ENCODE results near the gene TMC8. TPM values are rescaled to one million over a fixed set of nuclear protein-coding genes. Genes with fewer than 3 reads are reported as not detected.

Gene TMC8
- total RNA-seq, 1 experiment from 2014 or later, result 0.32 TPM

DNA sequence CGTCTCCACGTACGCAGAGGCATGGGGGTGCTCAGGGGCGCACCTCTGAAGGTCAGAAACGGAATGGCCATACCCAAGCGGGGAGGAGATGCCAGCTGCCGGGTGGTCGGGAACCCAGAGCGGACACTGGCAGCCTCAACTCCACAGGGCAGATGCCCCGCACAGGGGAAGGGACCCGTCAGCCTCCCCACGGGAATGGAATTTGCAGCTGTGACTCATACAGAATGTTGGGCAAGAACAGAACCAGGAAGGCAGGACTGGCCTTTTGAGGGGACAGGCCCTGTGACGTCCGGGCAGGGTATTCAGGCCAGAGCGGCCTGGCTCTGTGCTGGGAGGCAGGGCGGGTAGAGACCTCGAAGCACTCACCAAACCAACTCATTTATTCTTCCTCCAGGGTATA, 48.8 kb downstream of the TMC8 start:
- ChIA-PET POLR2A (ENCODE audit: low non-redundant PET) (no interaction called here), CTCF (no interaction called here)
- DNase-seq (ENCODE audit: low spot score), result no peak
- no TSS peak for BruUV-seq (replicated peaks)
- Histone ChIP-seq H3K9me3 (ENCODE audit: low read depth, low read length, poor library complexity, severe bottlenecking) (no peaks in the 10 kb centered on the region), H3K4me1 (ENCODE audit: insufficient read depth, low read length, poor library complexity, severe bottlenecking) (peaks cover 3% of the 10 kb centered on the region), H3K4me3 (ENCODE audit: low read depth, low read length, poor library complexity, severe bottlenecking) (no peak overlapping the region), H3K27ac (ENCODE audit: low read depth, low read length, poor library complexity, severe bottlenecking) (no peak overlapping the region), H3K27me3 (replicated peaks; ENCODE audit: insufficient read depth, low read depth, low read length, poor library complexity) (no peaks in the 10 kb centered on the region), H3K36me3 (ENCODE audit: insufficient read depth, low read length, poor library complexity, severe bottlenecking) (peaks cover 72% of the 10 kb centered on the region)
- TF ChIP-seq EZH2 (IDR thresholded peaks at IDR 0.05; ENCODE audit: borderline replicate concordance, low read depth, low read length, poor library complexity, severe bottlenecking), result no peak
- TF ChIP-seq, protein P1, sequence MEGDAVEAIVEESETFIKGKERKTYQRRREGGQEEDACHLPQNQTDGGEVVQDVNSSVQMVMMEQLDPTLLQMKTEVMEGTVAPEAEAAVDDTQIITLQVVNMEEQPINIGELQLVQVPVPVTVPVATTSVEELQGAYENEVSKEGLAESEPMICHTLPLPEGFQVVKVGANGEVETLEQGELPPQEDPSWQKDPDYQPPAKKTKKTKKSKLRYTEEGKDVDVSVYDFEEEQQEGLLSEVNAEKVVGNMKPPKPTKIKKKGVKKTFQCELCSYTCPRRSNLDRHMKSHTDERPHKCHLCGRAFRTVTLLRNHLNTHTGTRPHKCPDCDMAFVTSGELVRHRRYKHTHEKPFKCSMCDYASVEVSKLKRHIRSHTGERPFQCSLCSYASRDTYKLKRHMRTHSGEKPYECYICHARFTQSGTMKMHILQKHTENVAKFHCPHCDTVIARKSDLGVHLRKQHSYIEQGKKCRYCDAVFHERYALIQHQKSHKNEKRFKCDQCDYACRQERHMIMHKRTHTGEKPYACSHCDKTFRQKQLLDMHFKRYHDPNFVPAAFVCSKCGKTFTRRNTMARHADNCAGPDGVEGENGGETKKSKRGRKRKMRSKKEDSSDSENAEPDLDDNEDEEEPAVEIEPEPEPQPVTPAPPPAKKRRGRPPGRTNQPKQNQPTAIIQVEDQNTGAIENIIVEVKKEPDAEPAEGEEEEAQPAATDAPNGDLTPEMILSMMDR (conservative IDR thresholded peaks at IDR 0.05; ENCODE audit: low read depth, low read length), result no peak
- intact Hi-C loops (cut with micrococcal nuclease; ENCODE audit: unreplicated experiment), result no loop called here

DNA sequence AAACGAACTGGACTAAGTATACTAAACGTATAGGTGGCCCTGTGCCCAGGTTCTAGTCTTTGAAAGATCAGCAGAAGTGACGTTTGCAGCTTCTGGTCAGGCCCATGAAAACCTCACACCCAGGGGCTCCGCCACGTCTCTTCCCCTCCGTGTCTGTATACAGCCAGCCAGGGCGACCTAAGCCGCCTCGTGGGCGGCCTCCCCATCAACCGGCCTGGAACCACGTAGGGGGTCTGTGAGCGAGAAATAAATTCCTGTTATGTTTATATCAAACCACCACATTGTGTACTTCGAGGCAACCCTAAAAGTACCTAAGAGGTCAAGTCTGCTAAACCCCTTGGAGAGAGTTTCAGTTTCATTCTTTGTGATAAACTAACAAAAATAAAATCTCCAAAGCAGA, 49.5 kb downstream of the TMC8 start:
- DNase-seq (ENCODE audit: low spot score), result no peak
- Histone ChIP-seq H3K4me3 (ENCODE audit: low read depth, low read length, poor library complexity, severe bottlenecking) (no peak overlapping the region), H3K4me1 (ENCODE audit: insufficient read depth, low read length, poor library complexity, severe bottlenecking) (peaks cover 7% of the 10 kb centered on the region), H3K36me3 (ENCODE audit: insufficient read depth, low read length, poor library complexity, severe bottlenecking) (peaks cover 73% of the 10 kb centered on the region), H3K27me3 (replicated peaks; ENCODE audit: insufficient read depth, low read depth, low read length, poor library complexity) (no peaks in the 10 kb centered on the region), H3K9me3 (ENCODE audit: low read depth, low read length, poor library complexity, severe bottlenecking) (no peaks in the 10 kb centered on the region), H3K27ac (ENCODE audit: low read depth, low read length, poor library complexity, severe bottlenecking) (no peak overlapping the region)
- no TSS peak for BruUV-seq (replicated peaks)
- no peak for TF ChIP-seq EZH2 (IDR thresholded peaks at IDR 0.05; ENCODE audit: borderline replicate concordance, low read depth, low read length, poor library complexity, severe bottlenecking)
- TF ChIP-seq, protein P1 (conservative IDR thresholded peaks at IDR 0.05; ENCODE audit: low read depth, low read length), result no peak
- ChIA-PET POLR2A (ENCODE audit: low non-redundant PET) (no interaction called here), CTCF (no interaction called here)
- intact Hi-C loops (cut with micrococcal nuclease; ENCODE audit: unreplicated experiment), result no loop called here

DNA sequence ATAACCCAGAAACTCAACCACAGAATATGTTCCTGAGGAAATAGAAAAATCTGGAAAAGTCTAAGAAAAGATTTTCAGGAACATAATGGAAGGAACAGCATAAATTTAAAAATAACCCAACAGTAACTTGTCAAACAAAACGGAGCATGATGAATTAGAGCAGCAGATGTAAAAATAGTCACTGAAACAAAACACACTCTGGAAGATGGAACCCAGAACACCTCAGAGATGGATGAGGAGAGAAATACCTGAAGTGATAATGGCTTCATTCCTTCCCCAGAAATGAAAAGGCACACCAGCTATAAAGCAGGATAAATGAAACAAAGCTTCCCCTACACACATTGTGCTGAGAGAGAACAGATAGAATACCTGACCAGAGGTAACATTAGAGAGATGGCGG, 49.9 kb downstream of the TMC8 start:
- ChIA-PET POLR2A (ENCODE audit: low non-redundant PET) (no interaction called here), CTCF (no interaction called here)
- no peak for DNase-seq (ENCODE audit: low spot score)
- Histone ChIP-seq H3K27ac (ENCODE audit: low read depth, low read length, poor library complexity, severe bottlenecking) (no peak overlapping the region), H3K9me3 (ENCODE audit: low read depth, low read length, poor library complexity, severe bottlenecking) (no peaks in the 10 kb centered on the region), H3K4me1 (ENCODE audit: insufficient read depth, low read length, poor library complexity, severe bottlenecking) (peaks cover 9% of the 10 kb centered on the region), H3K36me3 (ENCODE audit: insufficient read depth, low read length, poor library complexity, severe bottlenecking) (peaks cover 74% of the 10 kb centered on the region), H3K27me3 (replicated peaks; ENCODE audit: insufficient read depth, low read depth, low read length, poor library complexity) (no peaks in the 10 kb centered on the region), H3K4me3 (ENCODE audit: low read depth, low read length, poor library complexity, severe bottlenecking) (no peak overlapping the region)
- intact Hi-C loops (cut with micrococcal nuclease; ENCODE audit: unreplicated experiment), result no loop called here
- TF ChIP-seq, protein P1 (conservative IDR thresholded peaks at IDR 0.05; ENCODE audit: low read depth, low read length), result no peak
- no peak for TF ChIP-seq EZH2 (IDR thresholded peaks at IDR 0.05; ENCODE audit: borderline replicate concordance, low read depth, low read length, poor library complexity, severe bottlenecking)
- no TSS peak for BruUV-seq (replicated peaks)
